NCI-H2107 treated with DMSO at 0.1 percent for 48 hours (cell line): ENCODE results near the gene PWP2.
"Not testable (repeated sequence)": the region's sequence is repeated elsewhere in the genome, so short reads cannot be mapped to it uniquely, and the experiment has no call there.

ENCODE experiments used
- DNase-seq: peaks from one replicate; lab custom pipeline; 2025; ENCODE audit not compliant: unreplicated experiment; lab: John Stamatoyannopoulos, UW

Gene PWP2

GRCh38 chr21:44082648-44083440 is 24.4 kb upstream of the PWP2 start:
- no peak for DNase-seq

GRCh38 chr21:44083631-44084291 is 23.4 kb upstream of the PWP2 start:
- no peak for DNase-seq

- no peak for DNase-seq
These were observed 22.5 kb upstream of the PWP2 start for GRCh38 chr21:44084496-44085241.

GRCh38 chr21:44085491-44086321 is 21.5 kb upstream of the PWP2 start:
- no peak for DNase-seq

- DNase-seq, result no peak
These were observed 20.4 kb upstream of the PWP2 start for GRCh38 chr21:44086636-44087425.

- no peak for DNase-seq
These were observed 19.5 kb upstream of the PWP2 start for GRCh38 chr21:44087426-44088400.

- DNase-seq, result no peak
These were observed 18.8 kb upstream of the PWP2 start for GRCh38 chr21:44088401-44088780.

- DNase-seq, result no peak
These were observed 17.9 kb upstream of the PWP2 start for GRCh38 chr21:44089001-44089911.

- DNase-seq, result no peak
These were observed 16.9 kb upstream of the PWP2 start for GRCh38 chr21:44090325-44090724.

GRCh38 chr21:44092211-44092610 is 15.0 kb upstream of the PWP2 start:
- DNase-seq, result no peak

GRCh38 chr21:44093761-44094160 is 13.4 kb upstream of the PWP2 start:
- DNase-seq, result no peak

GRCh38 chr21:44094832-44095231 is 12.4 kb upstream of the PWP2 start:
- no peak for DNase-seq

GRCh38 chr21:44098507-44098906 is 8.7 kb upstream of the PWP2 start:
- not testable (repeated sequence) for DNase-seq

GRCh38 chr21:44098964-44099363 is 8.2 kb upstream of the PWP2 start:
- not testable (repeated sequence) for DNase-seq

- DNase-seq, result not testable (repeated sequence)
These were observed 390 bp downstream of the PWP2 start for GRCh38 chr21:44107589-44107988.

- DNase-seq, result not testable (repeated sequence)
These were observed 6.6 kb downstream of the PWP2 start for GRCh38 chr21:44113702-44114371.

- not testable (repeated sequence) for DNase-seq
These were observed 14.9 kb downstream of the PWP2 start for GRCh38 chr21:44122131-44122530.
